ENCODE results near the gene ATN1.

ATN1 gene

DNA sequence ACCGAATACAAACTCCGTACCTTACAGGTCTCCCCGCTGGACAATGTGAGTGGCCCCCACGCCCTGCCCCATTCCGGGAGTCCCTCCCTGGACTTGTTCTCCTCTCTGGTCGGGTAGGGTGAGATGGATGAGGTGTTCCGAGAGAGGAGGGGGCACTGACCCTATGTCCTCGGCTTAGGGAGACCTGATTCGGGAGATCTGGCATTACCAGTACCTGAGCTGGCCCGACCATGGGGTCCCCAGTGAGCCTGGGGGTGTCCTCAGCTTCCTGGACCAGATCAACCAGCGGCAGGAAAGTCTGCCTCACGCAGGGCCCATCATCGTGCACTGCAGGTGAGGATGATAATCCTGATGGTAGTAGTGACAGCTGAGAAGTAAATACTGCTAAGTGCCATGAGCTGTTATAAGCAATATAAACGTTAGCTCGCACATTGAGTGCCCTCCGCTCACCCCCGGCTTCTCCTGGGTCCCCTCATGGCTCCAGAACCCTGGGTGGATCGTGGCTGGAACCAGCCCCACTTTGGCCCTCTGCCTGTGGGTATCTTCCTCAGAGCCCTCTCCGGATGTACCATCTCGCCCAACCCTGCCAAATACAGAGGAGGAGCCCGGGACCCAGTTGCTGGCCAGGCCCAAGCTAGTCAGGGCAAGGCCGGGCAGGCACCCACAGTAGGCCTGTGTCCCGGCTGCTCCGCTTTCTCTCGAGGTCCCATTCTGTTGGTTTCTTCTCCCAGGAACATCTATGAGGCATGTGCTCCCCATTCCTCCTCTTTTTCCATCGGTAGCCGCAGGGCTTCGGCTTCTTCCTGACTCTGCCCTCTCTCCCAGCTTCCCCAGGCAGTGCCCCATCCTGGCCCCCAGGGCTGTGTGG is 30.2 kb downstream of the ATN1 start:
- DNase-seq, result no peak

DNA sequence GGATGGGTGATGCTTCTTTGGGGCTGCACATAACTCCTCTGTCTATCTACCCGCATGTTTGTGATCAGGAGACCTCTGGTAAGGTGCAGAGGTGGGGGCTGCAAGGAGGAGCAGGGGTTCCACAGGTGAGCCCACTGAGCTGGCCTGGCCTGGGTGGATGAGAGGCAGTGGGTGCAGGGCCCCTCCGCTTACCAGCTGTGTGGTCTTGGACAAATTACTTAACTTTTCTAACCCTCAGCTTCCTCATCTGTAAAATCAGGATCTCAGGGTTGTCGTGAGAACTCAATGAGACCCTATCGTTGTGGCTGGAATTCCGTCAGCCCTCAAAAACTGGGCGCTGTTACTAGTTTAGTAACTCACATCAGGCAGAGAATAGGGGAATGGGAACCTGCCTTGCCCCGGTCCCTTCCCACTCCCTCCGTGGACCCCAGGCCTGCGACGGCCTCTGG is 30.9 kb downstream of the ATN1 start:
- no peak for DNase-seq

DNA sequence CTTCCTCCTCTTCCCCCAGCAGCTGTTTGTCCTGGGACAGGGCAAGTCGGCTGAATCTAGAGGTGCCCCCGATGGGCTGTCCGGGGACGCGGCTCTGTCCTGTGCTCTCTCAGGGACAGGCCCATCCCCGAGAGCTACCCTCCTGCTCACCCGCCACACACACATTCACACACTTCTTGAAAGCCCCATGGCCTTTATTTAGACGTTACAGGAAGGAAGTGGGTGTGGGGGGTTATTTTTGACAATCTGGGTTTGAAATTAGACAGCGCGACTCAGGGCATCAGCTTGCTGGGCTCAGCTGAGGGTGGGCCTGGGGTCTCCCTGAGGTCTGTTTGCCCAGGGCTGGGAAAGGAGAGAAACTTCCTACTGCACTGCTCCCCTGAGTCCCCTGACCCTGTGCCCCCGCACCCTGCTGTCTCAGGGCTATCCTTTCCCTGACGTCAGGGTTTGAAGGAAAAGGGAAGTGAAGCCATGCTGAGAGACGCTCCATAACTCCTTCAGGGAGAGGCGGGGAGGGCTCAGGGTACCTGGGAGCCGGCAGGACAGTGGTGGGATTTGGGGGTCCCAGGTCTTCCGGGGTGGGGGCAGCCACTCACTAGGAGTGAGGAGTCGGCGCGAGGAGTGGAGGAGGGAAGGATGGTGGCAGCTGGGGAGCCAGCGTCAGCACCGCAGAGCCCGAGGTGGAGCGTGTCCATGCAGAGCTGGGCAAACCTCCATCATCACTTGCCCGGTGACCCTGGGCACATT is 31.5 kb downstream of the ATN1 start:
- DNase-seq, result peak; percentile 40 to 92 (median 67)

DNA sequence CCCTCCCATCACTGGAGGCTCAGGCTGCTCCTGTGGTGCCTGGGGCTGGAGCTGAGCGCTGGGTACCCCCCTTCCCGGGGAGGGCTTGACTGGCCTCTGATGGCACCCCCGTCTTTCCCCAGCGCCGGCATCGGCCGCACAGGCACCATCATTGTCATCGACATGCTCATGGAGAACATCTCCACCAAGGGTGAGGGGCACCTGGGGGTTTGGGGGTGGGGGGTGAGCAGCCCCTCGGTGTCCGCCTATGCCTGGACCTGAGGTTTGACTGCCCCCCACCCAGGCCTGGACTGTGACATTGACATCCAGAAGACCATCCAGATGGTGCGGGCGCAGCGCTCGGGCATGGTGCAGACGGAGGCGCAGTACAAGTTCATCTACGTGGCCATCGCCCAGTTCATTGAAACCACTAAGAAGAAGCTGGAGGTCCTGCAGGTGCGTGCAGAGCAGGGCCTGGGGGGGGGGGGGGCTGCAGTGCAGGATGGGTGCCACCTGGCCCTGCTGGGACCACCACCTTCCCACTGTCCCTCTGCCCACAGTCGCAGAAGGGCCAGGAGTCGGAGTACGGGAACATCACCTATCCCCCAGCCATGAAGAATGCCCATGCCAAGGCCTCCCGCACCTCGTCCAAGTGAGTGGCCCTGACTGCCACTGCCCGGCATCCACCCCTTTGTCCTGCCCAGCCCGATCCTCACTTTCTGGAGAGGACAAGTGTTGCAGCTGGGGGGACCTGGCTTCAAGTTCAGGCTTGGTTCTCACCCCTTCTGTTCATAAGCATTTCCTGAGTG is 32.2 kb downstream of the ATN1 start:
- no peak for DNase-seq

DNA sequence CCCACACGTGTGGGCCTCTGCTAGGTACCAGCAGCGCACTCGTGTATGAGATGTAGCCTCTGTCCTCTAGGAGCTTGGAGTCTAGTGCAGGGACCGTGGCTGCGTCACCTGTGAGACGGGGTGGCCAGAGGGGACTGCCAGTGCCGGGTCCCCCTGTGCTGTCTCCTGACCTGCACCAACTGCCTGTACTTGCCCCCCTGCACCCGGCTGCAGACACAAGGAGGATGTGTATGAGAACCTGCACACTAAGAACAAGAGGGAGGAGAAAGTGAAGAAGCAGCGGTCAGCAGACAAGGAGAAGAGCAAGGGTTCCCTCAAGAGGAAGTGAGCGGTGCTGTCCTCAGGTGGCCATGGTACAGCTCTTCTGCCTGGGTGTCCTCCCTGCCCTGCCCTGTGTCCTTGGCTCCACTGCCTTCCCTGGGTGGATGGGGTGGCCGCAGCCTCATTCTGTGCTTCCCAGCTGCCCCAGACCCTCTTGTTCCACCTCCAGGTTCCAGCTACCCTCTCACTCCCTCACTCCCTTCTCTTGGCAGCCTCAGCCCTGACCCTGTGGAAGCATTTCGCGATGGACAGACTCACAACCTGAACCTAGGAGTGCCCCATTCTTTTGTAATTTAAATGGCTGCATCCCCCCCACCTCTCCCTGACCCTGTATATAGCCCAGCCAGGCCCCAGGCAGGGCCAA is 33.0 kb downstream of the ATN1 start:
- peak in 1 of 5 experiments; percentile 89 for DNase-seq

DNA sequence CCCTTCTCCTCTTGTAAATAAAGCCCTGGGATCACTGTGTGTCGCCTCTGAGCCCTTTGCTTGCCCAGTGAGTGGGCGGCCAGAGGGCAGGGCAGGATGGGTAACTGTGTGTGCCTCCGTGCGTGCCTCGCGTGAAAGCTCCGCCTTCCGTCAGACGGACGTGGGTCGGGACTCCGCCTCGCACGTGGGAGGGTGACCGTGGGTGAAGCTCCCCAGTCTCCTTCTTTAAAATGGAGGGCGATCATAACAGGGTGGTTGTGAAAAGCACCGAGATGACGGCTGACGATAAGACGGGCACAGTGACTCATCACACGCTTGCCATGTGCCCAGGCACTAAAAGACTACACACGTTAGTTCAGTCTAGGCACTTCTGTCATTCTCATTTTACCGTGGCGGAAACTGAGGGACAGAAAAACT is 33.5 kb downstream of the ATN1 start:
- DNase-seq, result peak; percentile 74 to 97 (median 91)

DNA sequence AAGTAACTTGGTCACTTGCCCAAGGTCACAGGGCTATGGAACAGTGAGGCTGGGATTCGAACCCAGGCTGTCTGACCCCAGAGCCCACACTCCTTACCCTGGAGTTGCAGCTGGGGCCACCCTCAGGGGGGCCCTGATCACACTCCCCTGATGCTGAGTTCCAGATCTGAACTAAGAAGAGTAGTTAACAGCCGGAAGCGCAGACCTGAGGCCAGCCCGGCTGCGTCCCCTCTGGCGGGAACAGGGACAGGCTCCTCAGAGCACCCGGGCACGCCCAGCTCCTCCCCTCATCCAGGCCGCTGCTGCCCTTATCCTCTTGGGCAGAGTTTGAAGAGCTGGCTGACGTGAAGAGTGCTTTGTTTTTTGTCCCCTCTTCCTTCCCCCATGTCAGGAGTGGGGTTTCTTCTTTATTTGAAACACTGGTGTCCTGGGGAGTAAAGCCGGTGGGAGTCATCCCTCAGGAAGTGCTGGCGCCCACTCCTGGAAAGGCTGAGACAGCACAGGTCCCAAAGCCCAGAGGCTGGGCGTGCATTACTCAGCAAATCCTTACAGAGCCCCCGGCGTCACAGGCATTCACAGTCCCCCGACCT is 34.0 kb downstream of the ATN1 start:
- DNase-seq, result peak in 2 of 5 experiments; percentile 39 to 81

DNA sequence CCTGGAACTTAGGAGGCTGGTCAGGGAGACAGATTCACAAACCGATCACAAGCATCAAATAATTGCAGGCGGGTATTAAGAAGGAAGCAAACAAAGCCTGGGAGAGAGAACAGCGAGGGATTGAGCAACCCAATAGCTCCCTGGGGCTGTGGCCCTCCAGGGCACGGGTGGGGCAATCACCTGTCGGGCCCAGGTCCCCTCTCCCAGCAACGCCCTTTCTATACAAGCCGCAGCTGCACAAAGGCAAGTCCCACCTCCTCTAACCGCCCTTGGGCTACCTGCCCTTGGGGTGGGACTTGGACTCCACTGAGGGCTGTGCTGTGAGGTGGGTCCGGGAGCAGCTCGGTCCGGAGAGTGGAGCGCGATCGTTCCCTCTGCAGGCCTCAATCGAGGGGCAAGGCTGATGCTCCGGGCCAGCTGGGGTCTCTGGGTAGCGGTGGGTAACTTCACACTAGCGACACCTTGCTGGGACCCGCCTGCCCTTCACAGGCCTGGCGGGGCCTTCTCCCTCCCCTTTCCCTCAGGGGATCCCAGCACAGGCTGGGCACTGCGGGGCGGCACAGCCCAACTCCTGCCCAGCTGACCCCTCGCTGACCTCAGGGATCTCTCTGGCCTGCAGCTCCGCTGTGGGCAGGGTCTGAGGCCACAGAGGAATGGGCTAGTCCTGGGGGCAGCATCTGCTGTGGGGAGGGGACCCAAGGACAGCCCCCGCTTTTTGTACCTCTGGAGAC is 34.7 kb downstream of the ATN1 start:
- DNase-seq, result no peak

DNA sequence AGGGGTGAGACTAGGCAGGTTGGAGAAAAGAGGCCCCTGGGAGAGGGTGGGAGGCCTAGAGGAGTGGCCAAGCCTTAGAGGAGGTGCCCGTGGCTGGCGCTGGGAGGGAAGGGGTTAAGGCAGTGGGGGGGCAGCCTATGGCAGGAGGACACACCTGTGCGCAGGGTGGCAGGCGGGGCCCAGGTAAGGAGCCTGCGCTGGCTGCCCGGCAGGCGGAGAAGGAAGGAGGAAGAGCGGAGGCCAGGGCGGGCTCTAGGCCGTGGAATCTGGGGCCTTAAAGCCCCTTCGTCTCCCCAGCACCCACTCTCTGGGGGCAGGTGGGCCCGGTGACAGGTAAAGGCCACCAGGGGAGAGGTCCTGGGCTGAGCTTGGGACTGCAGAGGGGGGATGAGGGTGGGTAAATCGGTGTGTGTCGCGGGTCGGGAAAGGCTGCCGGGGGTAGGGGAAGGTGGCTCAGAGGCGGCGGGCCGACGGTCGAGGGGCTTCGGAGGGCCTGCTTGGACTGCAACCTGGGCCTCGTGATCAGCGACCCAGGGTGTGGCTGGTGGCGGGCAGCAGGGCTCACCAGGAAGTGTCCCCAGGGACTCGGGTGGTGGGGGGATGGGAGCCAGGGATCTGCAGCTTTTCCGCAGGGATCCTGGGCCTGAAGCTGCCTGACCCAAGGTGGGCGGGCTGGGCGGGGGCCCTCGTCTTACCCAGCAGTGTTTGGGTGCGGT is 35.4 kb downstream of the ATN1 start:
- no peak for DNase-seq

DNA sequence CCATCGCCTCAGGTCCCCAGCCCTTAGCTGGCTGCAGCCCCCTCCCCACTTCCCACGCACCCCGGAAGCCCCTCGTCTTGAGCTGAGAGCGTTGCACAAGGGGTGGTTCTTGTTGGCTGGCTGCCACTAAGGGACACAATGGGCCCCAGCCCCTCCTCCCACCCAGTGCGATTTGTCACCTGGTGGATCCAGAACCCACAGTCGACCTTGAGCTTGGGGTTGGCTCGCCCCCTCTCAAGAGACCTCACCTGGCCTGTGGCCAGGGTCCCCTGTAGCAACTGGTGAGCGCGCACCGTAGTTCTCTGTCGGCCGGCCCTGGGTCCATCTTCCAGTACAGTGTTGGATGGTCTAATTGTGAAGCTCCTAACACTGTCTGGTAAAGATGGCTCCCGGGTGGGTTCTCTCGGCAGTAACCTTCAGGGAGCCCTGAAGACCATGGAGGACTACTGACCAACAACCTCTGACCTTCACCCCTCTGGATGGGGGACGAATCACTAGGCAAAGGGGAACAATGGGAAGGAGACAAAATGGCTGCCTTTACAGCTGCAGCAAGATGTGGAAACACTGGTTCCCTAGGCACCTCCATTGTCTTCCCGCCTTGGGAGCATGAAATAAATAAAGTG is 36.1 kb downstream of the ATN1 start:
- no peak for DNase-seq

DNA sequence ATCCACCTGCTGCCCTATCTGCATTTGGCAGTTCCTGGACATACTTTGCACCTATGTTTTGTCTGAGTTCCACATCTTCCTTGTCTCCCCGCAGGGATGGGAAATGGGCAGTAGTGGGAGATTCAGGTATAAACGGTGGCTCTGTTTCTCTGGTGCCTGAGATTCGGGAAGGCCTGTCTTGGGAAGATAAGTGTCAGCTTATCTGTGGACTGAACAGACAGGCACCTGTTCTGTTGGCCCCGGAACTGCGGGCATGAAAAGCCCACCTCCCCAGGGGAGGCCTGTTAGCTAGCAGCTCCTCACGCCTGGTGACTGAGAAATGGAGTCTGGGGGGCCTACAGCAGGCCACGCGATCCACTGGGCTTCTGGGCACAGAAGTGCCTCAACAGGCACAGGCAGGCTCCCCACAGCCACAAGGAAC is 36.9 kb downstream of the ATN1 start:
- no peak for DNase-seq

DNA sequence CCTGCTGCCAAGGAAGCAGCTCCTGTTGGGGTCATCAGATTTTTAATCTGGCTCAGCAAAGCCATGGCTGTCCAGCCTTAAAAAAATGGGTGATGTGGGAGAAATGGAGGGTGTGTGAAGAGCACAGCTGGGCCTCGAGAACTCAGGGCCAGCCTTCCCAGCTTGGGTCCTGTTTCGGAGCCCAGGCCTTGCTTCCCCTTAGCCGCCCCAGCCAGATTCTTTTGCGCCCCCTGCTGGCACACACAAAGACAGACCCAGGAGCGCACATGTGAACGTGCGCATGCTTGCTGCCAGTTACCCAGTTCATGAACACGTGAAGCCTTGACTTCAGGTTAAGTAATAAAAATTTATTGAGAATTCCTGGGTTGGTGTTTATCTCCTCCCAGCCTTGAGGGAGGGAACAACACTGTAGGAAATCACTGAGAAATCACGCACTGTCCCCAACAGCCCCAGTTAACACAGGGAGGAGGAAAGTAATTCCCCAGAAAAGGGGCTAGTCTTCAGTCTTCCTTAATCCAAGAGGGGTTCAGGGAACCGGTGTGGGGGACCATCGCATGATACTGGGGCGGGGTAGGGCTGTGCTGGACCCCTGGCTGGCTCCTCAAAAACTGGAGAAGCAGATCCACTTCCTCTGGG is 37.4 kb downstream of the ATN1 start:
- DNase-seq, result peak; percentile 65 to 89 (median 77)

DNA sequence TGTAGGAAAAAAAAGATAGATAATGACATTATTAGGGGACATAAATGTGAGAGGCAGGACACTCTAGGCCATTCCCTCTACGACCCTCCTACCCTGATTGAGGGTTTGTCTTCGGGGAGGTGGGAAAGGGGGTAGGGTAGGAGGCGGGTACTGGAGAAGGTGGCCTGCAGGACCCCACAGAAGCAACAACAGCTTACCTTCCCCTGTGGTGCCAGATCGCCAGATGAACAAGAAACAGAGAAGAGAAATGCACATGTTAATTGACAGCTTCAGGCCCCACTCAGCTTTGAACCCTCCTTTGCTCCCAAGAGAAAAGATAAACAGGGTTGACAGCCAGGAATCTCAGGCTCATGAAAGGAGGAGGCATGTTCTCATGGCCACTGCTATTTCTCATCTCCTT is 38.0 kb downstream of the ATN1 start:
- no peak for DNase-seq

DNA sequence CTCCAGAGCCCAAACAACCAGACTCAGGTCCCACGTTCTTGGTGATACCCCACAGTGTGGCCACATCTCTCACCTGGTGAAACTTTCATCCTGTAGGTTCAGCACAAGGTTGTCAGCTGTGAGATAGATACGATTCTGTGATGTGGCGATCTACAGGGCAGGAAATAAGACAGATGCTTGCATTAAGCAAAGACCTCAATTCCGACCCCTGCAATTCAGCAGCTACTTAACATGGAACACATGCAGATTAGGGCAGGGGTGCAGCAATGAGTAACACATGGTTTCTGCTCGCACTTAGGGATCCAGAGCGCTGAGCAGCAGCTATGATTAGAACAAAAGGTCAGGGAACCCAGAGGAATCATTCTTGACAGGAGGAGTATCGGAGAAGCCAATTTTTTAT is 38.6 kb downstream of the ATN1 start:
- no peak for DNase-seq

DNA sequence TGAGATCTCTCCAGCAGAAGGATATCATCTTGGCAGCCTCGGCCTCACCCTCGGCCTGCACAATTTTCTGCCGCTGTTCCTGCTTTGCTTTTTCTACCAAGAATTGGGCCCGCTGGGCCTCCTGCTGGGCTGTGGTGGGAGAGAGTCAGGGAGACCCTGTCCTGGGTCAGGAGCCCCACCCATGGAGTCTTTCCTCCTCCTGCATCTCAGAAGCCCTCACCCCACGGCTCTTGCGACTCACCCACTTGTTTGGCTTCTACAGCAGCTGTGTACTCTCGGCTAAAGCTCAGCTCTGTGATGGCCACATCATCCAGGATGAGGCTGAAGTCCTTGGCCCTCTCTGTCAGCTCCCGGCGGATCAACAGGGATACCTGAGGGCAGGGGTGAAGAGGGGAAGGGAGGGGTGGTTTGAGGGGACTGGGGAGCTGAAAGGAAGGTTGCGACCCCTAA is 39.9 kb downstream of the ATN1 start:
- no peak for DNase-seq

DNA sequence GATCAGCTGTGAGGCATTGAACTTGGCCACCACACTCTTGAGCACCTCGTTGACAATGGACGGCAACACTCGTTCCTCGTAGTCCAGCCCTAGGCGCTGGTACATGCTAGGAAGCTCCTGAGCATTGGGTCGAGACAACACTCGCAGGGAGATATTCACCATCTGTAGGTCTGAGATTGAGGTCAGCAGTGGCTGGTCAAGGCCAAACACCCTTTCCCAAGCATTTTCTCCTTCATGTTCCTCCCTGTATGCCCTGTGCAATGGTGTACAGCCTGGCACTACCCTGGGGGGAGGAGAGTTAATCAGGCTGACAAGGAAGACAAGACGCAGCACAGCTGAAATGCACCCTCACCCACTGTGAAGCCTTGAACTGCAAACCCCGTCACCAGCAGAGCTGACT is 40.7 kb downstream of the ATN1 start:
- DNase-seq, result no peak

DNA sequence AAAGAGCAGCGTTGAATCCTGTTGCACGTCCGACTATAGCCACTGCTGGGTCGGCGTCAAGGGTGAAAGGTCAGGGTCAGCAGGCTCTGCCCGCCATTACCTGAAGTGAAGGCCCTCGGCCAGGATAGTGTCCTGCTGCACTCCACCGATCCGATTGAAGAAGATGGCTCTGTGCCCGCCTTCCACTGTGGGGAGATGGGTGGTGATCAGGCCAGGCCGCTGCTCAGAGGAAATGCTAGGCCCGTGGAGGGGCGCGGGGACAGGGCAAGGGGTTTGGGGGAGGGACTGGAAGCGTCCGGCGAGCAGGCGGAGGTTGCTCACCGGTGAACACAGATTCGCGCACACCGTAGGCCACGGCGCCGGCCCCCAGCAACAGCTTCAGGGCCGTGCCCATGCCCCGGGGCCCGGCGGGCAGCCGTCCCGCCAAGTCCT is 42.4 kb downstream of the ATN1 start:
- no peak for DNase-seq

DNA sequence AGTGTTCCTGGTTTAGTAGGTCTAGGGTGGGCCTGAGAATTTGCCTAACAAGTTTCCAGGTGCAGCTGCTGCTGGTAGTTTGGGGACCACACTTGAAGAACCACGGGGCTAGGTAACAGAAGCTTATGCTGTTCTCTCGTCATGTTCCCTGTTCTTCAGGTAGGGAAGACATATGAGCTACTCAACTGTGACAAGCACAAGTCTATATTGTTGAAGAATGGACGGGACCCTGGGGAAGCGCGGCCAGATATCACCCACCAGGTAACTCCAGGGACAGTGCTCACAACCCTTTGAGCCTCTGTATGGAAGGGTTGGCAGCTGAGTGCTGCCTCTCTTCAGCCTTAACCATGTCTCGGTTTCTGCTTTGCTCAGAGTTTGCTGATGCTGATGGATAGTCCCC is 46.4 kb downstream of the ATN1 start:
- no peak for DNase-seq

DNA sequence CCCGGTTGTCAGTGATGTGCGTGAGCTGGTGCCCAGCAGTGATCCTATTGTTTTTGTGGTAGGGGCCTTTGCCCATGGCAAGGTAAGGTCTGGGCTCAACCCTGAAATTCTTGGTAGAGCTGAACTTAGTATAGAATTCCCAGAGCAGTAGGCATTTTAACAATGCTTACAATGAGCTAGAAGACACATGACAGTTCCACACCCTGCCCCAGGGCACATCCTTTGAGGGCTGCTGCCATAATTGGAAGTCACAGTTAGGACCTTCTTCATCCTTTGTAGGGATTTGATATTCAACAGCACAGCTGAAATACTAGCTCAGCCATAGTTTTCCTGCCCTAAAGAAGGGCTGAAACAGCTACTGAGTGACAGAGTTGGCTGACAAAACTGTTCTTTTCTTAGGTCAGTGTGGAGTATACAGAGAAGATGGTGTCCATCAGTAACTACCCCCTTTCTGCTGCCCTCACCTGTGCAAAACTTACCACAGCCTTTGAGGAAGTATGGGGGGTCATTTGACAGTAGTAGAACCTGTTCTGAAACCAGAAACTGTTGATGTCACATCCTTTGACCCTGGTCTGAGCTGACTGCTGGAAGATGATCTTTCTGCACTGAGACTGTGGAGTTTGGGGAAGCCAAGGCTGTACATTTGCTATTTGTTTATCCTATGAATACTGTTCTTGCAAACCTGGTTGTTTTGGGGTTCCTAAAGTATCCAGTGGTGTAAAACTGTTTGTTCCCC is 47.7 kb downstream of the ATN1 start:
- DNase-seq, result no peak

Measured in T-helper 2 cell (primary cell).